ENCODE data around the gene ETAA1.
A peak's percentile ranks its signal among the peaks of the same experiment; 100 is the strongest.

ETAA1 gene

DNA sequence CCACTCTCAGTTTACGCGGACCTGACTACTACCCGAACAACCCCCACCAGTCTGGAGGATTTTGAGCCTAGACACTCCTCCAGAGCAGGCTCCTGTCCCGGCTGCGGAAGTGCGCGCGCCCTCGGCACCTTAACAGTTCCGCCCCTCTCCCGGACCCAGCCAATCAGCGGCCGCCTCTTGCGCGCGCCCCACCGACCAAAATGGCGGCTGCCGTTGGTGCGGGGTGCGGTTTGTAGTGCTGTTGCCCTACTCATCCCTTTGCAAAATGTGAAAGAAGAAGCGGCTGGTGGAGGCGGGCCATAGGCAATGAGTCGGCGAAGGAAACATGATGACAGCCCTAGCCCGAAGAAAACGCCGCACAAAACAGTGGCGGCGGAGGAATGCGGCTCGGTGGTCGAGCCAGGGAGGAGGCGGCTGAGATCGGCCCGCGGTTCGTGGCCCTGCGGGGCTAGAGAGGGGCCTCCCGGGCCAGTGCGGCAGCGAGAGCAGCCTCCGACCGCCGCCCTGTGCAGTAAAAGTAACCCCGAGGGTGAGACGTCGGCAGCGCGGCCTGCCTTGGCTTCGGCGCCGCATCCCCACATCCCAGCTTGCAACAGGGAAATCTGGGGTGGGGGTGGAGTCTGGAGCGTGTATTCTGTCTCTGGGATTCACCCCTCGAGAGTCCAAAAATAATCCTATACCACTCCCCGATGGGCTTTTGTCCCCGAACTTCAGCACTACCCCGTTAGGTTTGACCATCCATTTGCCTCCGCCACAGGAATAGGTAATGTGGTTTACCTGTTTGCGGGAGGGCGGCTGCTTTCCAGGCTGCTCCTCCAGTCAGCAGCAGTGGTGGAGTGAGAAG lies at the start of gene ETAA1:
ETAA1 (plus strand) TSS at position 191 of the 844 bp plus-strand sequence; CDS start at position 307, 116 bp downstream.
- TF ChIP-seq, protein P1, sequence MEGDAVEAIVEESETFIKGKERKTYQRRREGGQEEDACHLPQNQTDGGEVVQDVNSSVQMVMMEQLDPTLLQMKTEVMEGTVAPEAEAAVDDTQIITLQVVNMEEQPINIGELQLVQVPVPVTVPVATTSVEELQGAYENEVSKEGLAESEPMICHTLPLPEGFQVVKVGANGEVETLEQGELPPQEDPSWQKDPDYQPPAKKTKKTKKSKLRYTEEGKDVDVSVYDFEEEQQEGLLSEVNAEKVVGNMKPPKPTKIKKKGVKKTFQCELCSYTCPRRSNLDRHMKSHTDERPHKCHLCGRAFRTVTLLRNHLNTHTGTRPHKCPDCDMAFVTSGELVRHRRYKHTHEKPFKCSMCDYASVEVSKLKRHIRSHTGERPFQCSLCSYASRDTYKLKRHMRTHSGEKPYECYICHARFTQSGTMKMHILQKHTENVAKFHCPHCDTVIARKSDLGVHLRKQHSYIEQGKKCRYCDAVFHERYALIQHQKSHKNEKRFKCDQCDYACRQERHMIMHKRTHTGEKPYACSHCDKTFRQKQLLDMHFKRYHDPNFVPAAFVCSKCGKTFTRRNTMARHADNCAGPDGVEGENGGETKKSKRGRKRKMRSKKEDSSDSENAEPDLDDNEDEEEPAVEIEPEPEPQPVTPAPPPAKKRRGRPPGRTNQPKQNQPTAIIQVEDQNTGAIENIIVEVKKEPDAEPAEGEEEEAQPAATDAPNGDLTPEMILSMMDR (conservative IDR thresholded peaks at IDR 0.05; ENCODE audit: low read depth, low read length): no peak
- peak; percentile 60 for DNase-seq (ENCODE audit: low read depth)
- H3K4me3 ChIP-seq (ENCODE audit: low read length): peak within 1 kb of the TSS; percentile 93

DNA sequence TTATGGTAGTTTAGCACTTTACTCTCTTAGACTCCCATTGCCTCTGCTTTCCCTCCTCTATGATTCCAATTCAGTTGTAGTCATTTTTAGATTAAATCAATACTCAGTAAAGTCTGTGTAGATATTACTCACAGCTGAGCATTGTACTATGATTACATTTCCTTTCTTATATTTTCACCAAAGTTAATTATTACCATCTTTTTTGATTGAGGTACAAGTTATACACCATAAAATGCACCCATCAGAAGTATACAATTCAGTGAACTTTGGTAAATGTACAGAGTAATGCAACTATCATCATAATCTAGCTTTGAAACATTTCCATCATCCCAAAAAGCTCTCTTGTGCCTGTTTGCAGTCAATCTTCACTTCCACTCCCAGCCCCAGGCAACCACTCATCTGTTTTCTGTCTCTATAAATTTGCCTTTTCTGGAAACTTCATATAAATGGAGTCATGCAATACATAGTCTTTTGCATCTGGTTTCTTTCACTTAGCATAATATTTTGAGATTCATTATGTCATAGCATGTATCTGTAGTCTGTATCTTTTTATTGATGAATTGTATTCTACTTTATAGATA lies 30.2 kb upstream of the ETAA1 start:
- TF ChIP-seq, protein P1 (conservative IDR thresholded peaks at IDR 0.05; ENCODE audit: low read depth, low read length): no peak
- DNase-seq (ENCODE audit: low read depth): no peak
- H3K4me3 ChIP-seq (ENCODE audit: low read length): no peak overlapping the region

DNA sequence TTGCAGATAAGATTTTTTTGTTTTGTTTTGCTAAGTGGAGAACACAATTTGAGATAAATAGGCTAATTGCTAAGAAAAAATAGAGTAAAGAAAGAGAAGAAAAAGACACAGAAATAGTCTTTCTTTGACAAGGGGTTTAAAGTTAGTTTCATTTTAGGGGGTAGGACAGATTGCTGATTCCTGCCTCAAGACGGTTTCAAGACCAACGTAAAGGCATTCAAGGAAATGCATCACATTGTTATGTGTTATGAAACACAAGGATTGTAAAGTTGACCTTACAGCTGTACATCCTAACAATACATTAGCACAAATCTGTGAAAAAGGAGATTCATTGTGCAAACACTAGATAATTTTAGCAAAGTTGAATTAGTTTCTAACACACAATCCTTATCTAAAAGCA lies 22.7 kb upstream of the ETAA1 start:
- DNase-seq (ENCODE audit: low read depth): no peak
- no peak overlapping the region for H3K4me3 ChIP-seq (ENCODE audit: low read length)

DNA sequence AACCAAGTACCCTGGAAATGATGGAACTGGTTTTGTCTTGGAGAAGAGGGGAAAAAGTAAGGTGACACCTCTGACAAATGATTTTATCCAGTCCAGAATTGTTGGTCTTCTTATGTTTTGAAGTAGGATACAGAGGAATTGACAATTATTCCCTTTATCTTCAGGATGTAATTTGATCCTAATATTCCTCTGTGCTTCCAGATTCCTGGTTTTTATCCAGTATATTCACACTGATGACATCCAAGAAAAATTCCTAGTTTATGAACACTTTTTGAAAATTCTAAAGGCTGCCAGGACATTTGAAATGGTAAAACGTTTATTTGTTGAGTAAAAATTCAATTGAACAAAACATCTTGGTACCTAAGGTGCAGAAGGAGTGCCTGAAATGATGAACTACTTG lies 22.2 kb upstream of the ETAA1 start:
- H3K4me3 ChIP-seq (ENCODE audit: low read length): no peak overlapping the region
- DNase-seq (ENCODE audit: low read depth): no peak
- TF ChIP-seq, protein P1 (conservative IDR thresholded peaks at IDR 0.05; ENCODE audit: low read depth, low read length): no peak

More for the DNA sequence above, 22.7 kb upstream of the ETAA1 start:
- TF ChIP-seq, protein P1 (conservative IDR thresholded peaks at IDR 0.05; ENCODE audit: low read depth, low read length): no peak

DNA sequence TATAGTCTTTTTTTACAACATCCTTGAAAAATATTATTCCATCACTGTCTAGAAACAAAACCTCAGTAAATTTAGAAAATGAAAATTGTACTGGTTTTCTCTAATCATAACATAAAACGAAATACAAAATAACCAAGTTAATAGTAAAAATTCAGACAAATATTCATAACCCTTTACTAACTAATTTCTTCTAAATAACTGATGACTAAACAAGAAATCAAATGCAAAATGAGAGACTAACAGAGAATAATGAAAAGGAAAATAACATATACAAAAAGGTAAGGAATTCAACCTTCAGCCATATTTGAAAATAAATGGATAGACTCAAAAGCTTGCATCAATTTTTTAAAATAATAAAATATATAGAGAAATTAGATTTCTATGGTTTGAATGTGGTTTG lies 18.6 kb upstream of the ETAA1 start:
- no peak for DNase-seq (ENCODE audit: low read depth)
- TF ChIP-seq, protein P1 (conservative IDR thresholded peaks at IDR 0.05; ENCODE audit: low read depth, low read length): no peak
- H3K4me3 ChIP-seq (ENCODE audit: low read length): no peak overlapping the region

DNA sequence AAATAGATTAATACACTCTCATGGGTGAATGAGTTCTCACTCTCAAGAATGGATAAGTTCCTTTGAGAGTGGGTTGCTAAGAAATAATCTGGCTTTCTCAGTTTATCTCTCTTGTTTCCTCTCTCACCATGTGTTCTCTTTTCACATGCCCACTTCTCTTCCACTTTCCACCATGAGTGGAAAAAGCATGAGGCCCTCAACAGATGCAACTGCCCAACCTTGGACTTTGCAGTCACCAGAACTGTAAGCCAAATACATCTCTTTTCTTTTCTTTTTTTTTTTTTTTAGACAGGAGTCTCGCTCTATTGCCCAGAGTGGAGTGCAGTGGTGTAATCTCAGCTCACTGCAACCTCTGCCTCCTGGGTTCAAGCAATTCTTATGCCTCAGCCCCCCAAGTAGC lies 18.1 kb upstream of the ETAA1 start:
- DNase-seq (ENCODE audit: low read depth): no peak
- TF ChIP-seq, protein P1 (conservative IDR thresholded peaks at IDR 0.05; ENCODE audit: low read depth, low read length): no peak
- no peak overlapping the region for H3K4me3 ChIP-seq (ENCODE audit: low read length)

All from retinal pigment epithelial cell (primary cell).